Naive thymus-derived CD4-positive, alpha-beta T cell (primary cell): ENCODE measurements around the gene SLC4A4. TPM values are rescaled to one million over a fixed set of nuclear protein-coding genes. Genes with fewer than 3 reads are reported as not detected.

Experiments used
- ATAC-seq: fragments of 150-1000 bp; cut with Tn5 transposase; 2 replicates; pipeline ENCODE4 v1.10.0; 2021; ENCODE audit warnings: mild to moderate bottlenecking, moderate library complexity
- CTCF ChIA-PET: fragments of 350-600 bp; sonication (Branson Sonifier 250); formaldehyde crosslinking; loops from one replicate; lab custom pipeline; 2021; ENCODE audit warnings: antibody characterized with exemption; lab: Charles Lee
- POLR2A ChIA-PET: fragments of 350-600 bp; sonication (Branson Sonifier 250); formaldehyde crosslinking; loops from one replicate; lab custom pipeline; 2021; ENCODE audit warnings: antibody characterized with exemption, inconsistent platforms; lab: Charles Lee
- DNase-seq, 9 donors: peaks; one replicate each; pipeline versions ENCODE4 v3.0.0 to v3.0.0-alpha.2; 2020 to 2022; ENCODE audit warnings: mixed read lengths in 1 of 9
- H3K27ac ChIP-seq: one replicate; pipeline ENCODE4 v1.7.0; 2013; ENCODE audit warnings: mild to moderate bottlenecking, low read depth, low read length, moderate library complexity
- H3K27me3 ChIP-seq, 2 donors: one replicate each; pipeline ENCODE4 v1.7.0; 2013; ENCODE audit warnings: low read length in 2 of 2, mild to moderate bottlenecking in 2 of 2, moderate library complexity in 2 of 2; ENCODE audit not compliant: control insufficient read depth in 2 of 2, insufficient read depth in 2 of 2
- H3K36me3 ChIP-seq, 3 experiments: 1 replicate in 2 of 3; 2 replicates in 1 of 3; pipeline ENCODE4 v1.7.0; 2013; ENCODE audit warnings: low read length in 3 of 3, mild to moderate bottlenecking in 3 of 3, moderate library complexity in 1 of 3; ENCODE audit not compliant: insufficient read depth in 3 of 3, control insufficient read depth in 2 of 3
- H3K4me1 ChIP-seq, 2 donors: one replicate each; pipeline ENCODE4 v1.7.0; 2013; ENCODE audit warnings: low read length in 2 of 2, mild to moderate bottlenecking in 2 of 2, moderate library complexity in 1 of 2; ENCODE audit not compliant: control insufficient read depth in 2 of 2, insufficient read depth in 2 of 2
- H3K4me3 ChIP-seq: 2 replicates; pipeline ENCODE4 v1.7.0; 2013; ENCODE audit warnings: mild to moderate bottlenecking, low read length
- H3K9me3 ChIP-seq, 3 experiments: 1 replicate in 2 of 3; 2 replicates in 1 of 3; pipeline ENCODE4 v1.7.0; 2013; ENCODE audit warnings: low read length in 3 of 3; ENCODE audit not compliant: control insufficient read depth in 2 of 3
- H3K27ac Mint-ChIP-seq, 9 donors: one replicate each; pipeline ENCODE4 v1.8.0; 2020 to 2022; ENCODE audit warnings: mixed read lengths in 9 of 9, mild to moderate bottlenecking in 8 of 9, moderate library complexity in 5 of 9, inconsistent platforms in 2 of 9
- H3K27me3 Mint-ChIP-seq, 5 donors: one replicate each; pipeline ENCODE4 v1.8.0; 2021 to 2022; ENCODE audit warnings: mixed read lengths in 5 of 5, mild to moderate bottlenecking in 1 of 5
- H3K36me3 Mint-ChIP-seq, 5 donors: one replicate each; pipeline ENCODE4 v1.8.0; 2020 to 2022; ENCODE audit warnings: mixed read lengths in 5 of 5, mild to moderate bottlenecking in 3 of 5, inconsistent platforms in 1 of 5
- H3K4me1 Mint-ChIP-seq, 7 donors: one replicate each; pipeline ENCODE4 v1.8.0; 2020 to 2022; ENCODE audit warnings: mixed read lengths in 7 of 7, mild to moderate bottlenecking in 3 of 7, inconsistent platforms in 1 of 7
- H3K4me3 Mint-ChIP-seq, 10 donors: one replicate each; pipeline ENCODE4 v1.8.0; 2020 to 2022; ENCODE audit warnings: mild to moderate bottlenecking in 10 of 10, mixed read lengths in 10 of 10, moderate library complexity in 6 of 10, inconsistent platforms in 2 of 10
- H3K9me3 Mint-ChIP-seq, 11 donors: one replicate each; pipeline ENCODE4 v1.8.0; 2020 to 2022; ENCODE audit warnings: mixed read lengths in 11 of 11, mild to moderate bottlenecking in 4 of 11, inconsistent platforms in 1 of 11, moderate library complexity in 1 of 11
- intact Hi-C, 2 donors: fragments of 100-400 bp; cut with micrococcal nuclease; formaldehyde crosslinking; loops; one replicate each; pipeline ENCODE4 v1.15.1; 2023
- polyA plus RNA-seq, 2 donors: library from polyadenylated mRNA; unstranded; fragments of 300-500 nt; fragmentation: Illumina TruSeq; gene quantifications; one replicate each; pipeline ENCODE4 v1.2.3, GENCODE V29; 2021
- total RNA-seq, 6 experiments: library from RNA in 5 of 6; stranded (reverse) in 5 of 6; gene quantifications; 1 replicate in 5 of 6; 2 replicates in 1 of 6; pipeline ENCODE4 v1.2.3 and lab custom pipeline; 2021 to 2026

SLC4A4 gene
- total and polyA plus RNA-seq, 7 experiments from 2014 or later = 0.36 to 2.7 (median 1.2) TPM; not detected in 4

- Mint-ChIP-seq H3K4me1 (no peaks in the 10 kb centered on the region), H3K27ac (no peak overlapping the region), H3K9me3 (peaks cover 0 to 1% (median 0%) of the 10 kb centered on the region in 11 donors), H3K36me3 (no peaks in the 10 kb centered on the region), H3K4me3 (no peak overlapping the region), H3K27me3 (peaks cover 0 to 7% (median 4%) of the 10 kb centered on the region in 5 donors)
- no peaks in the 10 kb centered on the region for H3K27me3 ChIP-seq
- intact Hi-C loops = no loop called here
- CTCF ChIA-PET = no interaction called here
- no peaks in the 10 kb centered on the region for H3K36me3 ChIP-seq
- no peak overlapping the region for H3K4me3 ChIP-seq
- no peaks in the 10 kb centered on the region for H3K9me3 ChIP-seq
- DNase-seq = no peak
- POLR2A ChIA-PET = no interaction called here
- no peak overlapping the region for H3K27ac ChIP-seq
- H3K4me1 ChIP-seq = no peaks in the 10 kb centered on the region
- no peak for ATAC-seq
Measured at GRCh38 chr4:71300362-71300761, 38.5 kb upstream of the SLC4A4 start.

- ChIA-PET CTCF (no interaction called here), POLR2A (no interaction called here)
- no peaks in the 10 kb centered on the region for H3K4me1 Mint-ChIP-seq
- Histone ChIP-seq H3K36me3 (no peaks in the 10 kb centered on the region), H3K4me3 (no peak overlapping the region), H3K9me3 (no peaks in the 10 kb centered on the region), H3K4me1 (no peaks in the 10 kb centered on the region), H3K27me3 (no peaks in the 10 kb centered on the region), H3K27ac (no peak overlapping the region)
- no peak for DNase-seq
- no peak overlapping the region for H3K27ac Mint-ChIP-seq
- no peaks in the 10 kb centered on the region for H3K36me3 Mint-ChIP-seq
- intact Hi-C loops = no loop called here
- H3K9me3 Mint-ChIP-seq = peaks cover 0 to 1% (median 0%) of the 10 kb centered on the region in 11 donors
- ATAC-seq = no peak
- no peak overlapping the region for H3K4me3 Mint-ChIP-seq
- peaks cover 0 to 10% (median 4%) of the 10 kb centered on the region in 5 donors for H3K27me3 Mint-ChIP-seq
Measured at GRCh38 chr4:71300964-71301363, 37.9 kb upstream of the SLC4A4 start.

GRCh38 chr4:71303287-71303686, 35.5 kb upstream of the SLC4A4 start:
- CTCF ChIA-PET = no interaction called here

GRCh38 chr4:71303850-71304249, 35.0 kb upstream of the SLC4A4 start:
- no peaks in the 10 kb centered on the region for H3K36me3 ChIP-seq
- Mint-ChIP-seq H3K27me3 (peaks cover 0 to 16% (median 12%) of the 10 kb centered on the region in 5 donors), H3K9me3 (peaks cover 0 to 1% (median 0%) of the 10 kb centered on the region in 11 donors), H3K4me3 (no peak overlapping the region), H3K27ac (no peak overlapping the region), H3K36me3 (no peaks in the 10 kb centered on the region), H3K4me1 (no peaks in the 10 kb centered on the region)
- DNase-seq (no peak), ATAC-seq (no peak)
- H3K4me3 ChIP-seq = no peak overlapping the region
- H3K27me3 ChIP-seq = no peaks in the 10 kb centered on the region
- H3K9me3 ChIP-seq = no peaks in the 10 kb centered on the region
- intact Hi-C loops = no loop called here
- H3K27ac ChIP-seq = no peak overlapping the region
- no peaks in the 10 kb centered on the region for H3K4me1 ChIP-seq
- ChIA-PET POLR2A (no interaction called here), CTCF (no interaction called here)

More at GRCh38 chr4:71303287-71303686, 35.5 kb upstream of the SLC4A4 start:
- no peak overlapping the region for H3K4me3 Mint-ChIP-seq
- no peak overlapping the region for H3K4me3 ChIP-seq
- H3K36me3 Mint-ChIP-seq = no peaks in the 10 kb centered on the region
- H3K27ac ChIP-seq = no peak overlapping the region
- POLR2A ChIA-PET = no interaction called here
- no peak for ATAC-seq
- H3K9me3 ChIP-seq = no peaks in the 10 kb centered on the region
- H3K27me3 ChIP-seq = no peaks in the 10 kb centered on the region
- peaks cover 0 to 14% (median 11%) of the 10 kb centered on the region in 5 donors for H3K27me3 Mint-ChIP-seq
- no peaks in the 10 kb centered on the region for H3K4me1 Mint-ChIP-seq
- no peak overlapping the region for H3K27ac Mint-ChIP-seq
- H3K9me3 Mint-ChIP-seq = peaks cover 0 to 1% (median 0%) of the 10 kb centered on the region in 11 donors
- no peak for DNase-seq
- H3K36me3 ChIP-seq = no peaks in the 10 kb centered on the region
- no peaks in the 10 kb centered on the region for H3K4me1 ChIP-seq
- intact Hi-C loops = no loop called here

GRCh38 chr4:71304289-71304850, 34.5 kb upstream of the SLC4A4 start:
- POLR2A ChIA-PET = no interaction called here

GRCh38 chr4:71307729-71308128, 31.1 kb upstream of the SLC4A4 start:
- ChIA-PET CTCF (no interaction called here), POLR2A (no interaction called here)
- ATAC-seq (no peak), DNase-seq (no peak)
- no peak overlapping the region for H3K4me3 ChIP-seq
- intact Hi-C loops = no loop called here
- H3K4me1 ChIP-seq = no peaks in the 10 kb centered on the region
- H3K27me3 ChIP-seq = no peaks in the 10 kb centered on the region
- H3K9me3 Mint-ChIP-seq = peaks cover 0 to 13% (median 2%) of the 10 kb centered on the region in 11 donors
- H3K9me3 ChIP-seq = no peaks in the 10 kb centered on the region
- no peaks in the 10 kb centered on the region for H3K36me3 Mint-ChIP-seq
- H3K27me3 Mint-ChIP-seq = peaks cover 0 to 24% (median 9%) of the 10 kb centered on the region in 5 donors
- H3K4me1 Mint-ChIP-seq = no peaks in the 10 kb centered on the region
- no peak overlapping the region for H3K4me3 Mint-ChIP-seq
- H3K36me3 ChIP-seq = no peaks in the 10 kb centered on the region
- no peak overlapping the region for H3K27ac Mint-ChIP-seq
- H3K27ac ChIP-seq = no peak overlapping the region

More at GRCh38 chr4:71304289-71304850, 34.5 kb upstream of the SLC4A4 start:
- ATAC-seq (no peak), DNase-seq (no peak)
- Mint-ChIP-seq H3K27ac (no peak overlapping the region), H3K9me3 (peaks cover 0 to 1% (median 0%) of the 10 kb centered on the region in 11 donors), H3K27me3 (peaks cover 0 to 16% (median 12%) of the 10 kb centered on the region in 5 donors), H3K4me1 (no peaks in the 10 kb centered on the region), H3K36me3 (no peaks in the 10 kb centered on the region), H3K4me3 (no peak overlapping the region)
- intact Hi-C loops = no loop called here
- no peak overlapping the region for H3K27ac ChIP-seq
- CTCF ChIA-PET = no interaction called here
- H3K9me3 ChIP-seq = no peaks in the 10 kb centered on the region
- H3K27me3 ChIP-seq = no peaks in the 10 kb centered on the region
- H3K4me3 ChIP-seq = no peak overlapping the region
- H3K36me3 ChIP-seq = no peaks in the 10 kb centered on the region
- H3K4me1 ChIP-seq = no peaks in the 10 kb centered on the region

- ATAC-seq (no peak), DNase-seq (no peak)
- intact Hi-C loops = no loop called here
- ChIA-PET CTCF (no interaction called here), POLR2A (no interaction called here)
- no peaks in the 10 kb centered on the region for H3K4me1 Mint-ChIP-seq
- H3K4me3 Mint-ChIP-seq = no peak overlapping the region
- no peak overlapping the region for H3K4me3 ChIP-seq
- no peaks in the 10 kb centered on the region for H3K9me3 Mint-ChIP-seq
- no peak overlapping the region for H3K27ac Mint-ChIP-seq
- H3K27me3 ChIP-seq = no peaks in the 10 kb centered on the region
- no peak overlapping the region for H3K27ac ChIP-seq
- no peaks in the 10 kb centered on the region for H3K4me1 ChIP-seq
- H3K36me3 ChIP-seq = no peaks in the 10 kb centered on the region
- no peaks in the 10 kb centered on the region for H3K36me3 Mint-ChIP-seq
- H3K27me3 Mint-ChIP-seq = peaks cover 6 to 19% (median 8%) of the 10 kb centered on the region in 5 donors
- no peaks in the 10 kb centered on the region for H3K9me3 ChIP-seq
Measured at GRCh38 chr4:71322425-71322824, 16.4 kb upstream of the SLC4A4 start.
